A673 (cell line): ENCODE measurements around the gene FSTL4.

Source experiments
- EZH2 ChIP-seq: fragments of 200-600 bp; sonication (generic); IDR thresholded peaks from 2 replicates; pipeline ENCODE4 v1.6.1; 2017; ENCODE audit warnings: borderline replicate concordance, low read depth, mild to moderate bottlenecking, mixed read lengths, antibody characterized with exemption, low read length; ENCODE audit not compliant: poor library complexity, severe bottlenecking
- TF ChIP-seq, protein P1 (sequence below): fragments of 300-800, 200-600 bp; sonication (generic); conservative IDR thresholded peaks from 2 replicates; pipeline ENCODE4 v1.5.1; 2017; ENCODE audit warnings: low read depth, mild to moderate bottlenecking, antibody characterized with exemption, low read length, moderate library complexity, mixed read lengths

DNA sequence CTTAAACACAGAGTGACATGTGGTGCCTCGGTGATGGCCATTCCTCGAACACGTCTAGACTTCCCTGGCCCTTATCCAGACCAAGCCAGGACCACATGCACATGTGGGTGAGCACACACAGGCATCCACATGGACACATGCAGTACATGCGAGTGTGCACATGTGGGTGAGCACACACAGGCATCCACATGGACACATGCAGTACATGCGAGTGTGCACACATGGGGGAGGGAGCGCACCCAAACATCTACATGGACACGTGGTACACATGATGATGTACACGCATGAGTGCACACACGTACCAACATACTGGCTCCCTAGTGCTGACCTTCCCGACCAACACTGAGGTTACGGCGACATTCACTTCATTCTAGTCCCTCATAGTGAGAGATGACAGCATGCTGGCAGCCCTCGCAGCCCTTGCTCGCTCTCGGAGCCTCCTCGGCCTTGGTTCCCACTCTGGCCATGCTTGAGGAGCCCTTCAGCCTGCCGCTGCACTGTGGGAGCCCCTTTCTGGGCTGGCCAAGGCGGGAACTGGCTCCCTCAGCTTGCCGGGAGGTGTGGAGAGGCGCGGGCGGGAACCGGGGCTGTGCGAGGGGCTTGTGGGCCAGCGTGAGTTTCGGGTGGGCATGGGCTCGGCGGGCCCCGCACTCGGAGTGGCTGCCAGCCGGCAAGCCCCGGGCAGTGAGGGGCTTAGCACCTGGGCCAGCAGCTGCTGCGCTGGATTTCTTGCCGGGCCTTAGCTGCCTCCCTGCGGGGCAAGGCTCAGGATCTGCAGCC, 373.7 kb downstream of the FSTL4 start:
- TF ChIP-seq, protein P1, sequence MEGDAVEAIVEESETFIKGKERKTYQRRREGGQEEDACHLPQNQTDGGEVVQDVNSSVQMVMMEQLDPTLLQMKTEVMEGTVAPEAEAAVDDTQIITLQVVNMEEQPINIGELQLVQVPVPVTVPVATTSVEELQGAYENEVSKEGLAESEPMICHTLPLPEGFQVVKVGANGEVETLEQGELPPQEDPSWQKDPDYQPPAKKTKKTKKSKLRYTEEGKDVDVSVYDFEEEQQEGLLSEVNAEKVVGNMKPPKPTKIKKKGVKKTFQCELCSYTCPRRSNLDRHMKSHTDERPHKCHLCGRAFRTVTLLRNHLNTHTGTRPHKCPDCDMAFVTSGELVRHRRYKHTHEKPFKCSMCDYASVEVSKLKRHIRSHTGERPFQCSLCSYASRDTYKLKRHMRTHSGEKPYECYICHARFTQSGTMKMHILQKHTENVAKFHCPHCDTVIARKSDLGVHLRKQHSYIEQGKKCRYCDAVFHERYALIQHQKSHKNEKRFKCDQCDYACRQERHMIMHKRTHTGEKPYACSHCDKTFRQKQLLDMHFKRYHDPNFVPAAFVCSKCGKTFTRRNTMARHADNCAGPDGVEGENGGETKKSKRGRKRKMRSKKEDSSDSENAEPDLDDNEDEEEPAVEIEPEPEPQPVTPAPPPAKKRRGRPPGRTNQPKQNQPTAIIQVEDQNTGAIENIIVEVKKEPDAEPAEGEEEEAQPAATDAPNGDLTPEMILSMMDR: no peak
- no peak for TF ChIP-seq EZH2
